ENCODE data around the gene ZXDC. TPM values are rescaled to one million over a fixed set of nuclear protein-coding genes. Genes with fewer than 3 reads are reported as not detected.

The ZXDC gene
- total RNA-seq, 1 experiment from 2014 or later: 12.2 TPM

- DNase-seq (ENCODE audit: low spot score): no peak
These were observed 40.0 kb downstream of the ZXDC start for GRCh38 chr3:126435456-126436315.

DNA sequence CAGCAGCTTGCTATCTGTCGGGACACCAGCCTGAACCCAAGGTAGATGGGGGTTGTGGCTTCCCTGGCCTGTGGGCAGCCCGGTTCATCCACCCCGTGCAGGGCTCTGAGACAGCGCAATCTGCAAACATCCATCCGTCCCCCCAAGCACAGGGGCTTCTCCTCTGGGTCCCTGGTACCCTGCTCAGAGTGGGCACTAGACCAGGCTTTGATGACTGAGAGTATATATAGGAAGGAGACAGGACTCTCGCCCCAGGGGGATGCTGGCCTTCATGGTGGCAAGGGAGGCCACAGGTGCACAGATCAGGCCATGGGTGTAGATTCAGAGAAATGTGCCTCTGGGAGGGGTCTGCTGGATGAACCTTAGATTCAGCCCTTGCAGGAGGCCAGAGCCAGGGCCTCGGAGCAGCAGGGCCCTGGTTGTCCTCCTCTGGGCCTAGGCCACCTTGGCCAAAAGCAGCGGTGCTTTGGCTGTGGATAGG is 40.7 kb downstream of the ZXDC start:
- no peak for DNase-seq (ENCODE audit: low spot score)

GRCh38 chr3:126434264-126434590 is 41.5 kb downstream of the ZXDC start:
- DNase-seq (ENCODE audit: low spot score): no peak

DNA sequence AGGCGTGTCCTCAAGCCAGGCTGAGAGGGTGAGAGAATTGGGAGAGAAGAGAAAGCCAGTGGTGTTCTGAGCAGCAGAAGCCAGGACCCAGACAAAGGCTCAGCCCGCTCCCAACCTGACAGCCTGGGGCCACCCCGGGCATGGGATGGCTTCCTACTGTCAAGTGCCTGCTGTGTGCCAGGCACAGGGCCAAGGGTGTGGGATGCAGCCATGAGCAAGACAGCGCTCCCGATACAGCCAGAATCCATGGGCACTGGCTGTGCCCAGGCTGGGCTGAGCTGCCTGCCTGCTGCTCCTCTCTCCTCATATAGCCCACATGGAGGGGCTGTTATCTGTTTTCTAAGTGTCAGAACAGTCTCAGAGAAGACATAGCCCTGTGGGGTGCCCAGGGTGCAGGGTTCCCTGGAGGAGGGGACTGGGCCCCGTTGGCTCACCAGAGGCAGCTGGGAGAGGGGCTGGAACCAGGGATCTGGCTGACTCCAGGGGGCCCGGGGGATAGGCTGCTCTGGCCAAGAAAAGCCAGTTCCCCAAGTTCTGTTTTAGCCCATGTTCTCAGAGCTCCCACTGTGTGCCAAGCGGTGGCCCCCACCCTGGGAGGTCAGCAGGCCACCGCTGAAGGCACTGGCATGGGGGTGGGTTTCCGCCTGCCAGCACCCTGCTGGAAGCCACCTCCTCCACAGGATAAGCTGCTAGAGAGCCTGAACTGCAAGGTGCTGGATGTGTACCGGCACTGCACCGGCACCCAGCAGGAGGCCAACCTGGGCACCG is 42.0 kb downstream of the ZXDC start:
- no peak for DNase-seq (ENCODE audit: low spot score)

DNA sequence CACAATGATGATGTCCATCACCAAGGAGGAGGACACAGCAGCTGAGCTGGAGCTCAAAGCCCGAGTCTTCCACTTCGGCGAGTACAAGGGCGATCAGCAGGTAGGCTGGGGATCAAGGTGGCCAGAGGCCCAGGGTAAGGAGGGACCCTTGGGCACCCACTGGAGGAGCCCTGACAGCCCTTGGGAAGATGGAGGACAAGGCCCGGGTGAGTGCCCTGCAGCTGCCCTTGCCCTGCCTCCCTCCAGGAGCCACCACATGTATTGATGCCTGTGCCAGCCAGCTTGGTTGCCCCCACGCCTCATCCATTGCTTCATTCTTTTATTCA is 42.6 kb downstream of the ZXDC start:
- DNase-seq (ENCODE audit: low spot score): no peak

GRCh38 chr3:126432361-126433104 is 43.2 kb downstream of the ZXDC start:
- DNase-seq (ENCODE audit: low spot score): no peak

DNA sequence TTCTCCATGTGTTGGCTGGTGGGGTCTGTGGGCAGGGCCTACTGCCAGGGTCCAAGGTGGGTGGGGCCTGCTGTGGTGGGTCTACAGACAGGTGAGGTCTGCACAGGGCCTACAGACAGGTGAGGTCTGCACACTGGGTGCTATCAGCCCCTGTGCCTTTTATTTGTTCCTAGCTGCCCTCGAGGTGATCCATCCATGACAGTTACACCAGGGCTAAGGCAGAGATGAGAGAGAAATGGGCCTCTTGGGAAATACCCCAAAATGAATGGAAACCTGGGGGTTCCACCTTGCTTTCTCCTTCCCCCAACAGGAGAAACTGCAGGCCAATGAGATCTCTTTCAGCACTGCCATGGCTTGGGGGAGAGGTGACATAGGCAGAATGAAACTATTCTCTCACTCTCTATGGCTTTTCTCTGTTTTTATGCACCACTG is 44.6 kb downstream of the ZXDC start:
- no peak for DNase-seq (ENCODE audit: low spot score)

DNA sequence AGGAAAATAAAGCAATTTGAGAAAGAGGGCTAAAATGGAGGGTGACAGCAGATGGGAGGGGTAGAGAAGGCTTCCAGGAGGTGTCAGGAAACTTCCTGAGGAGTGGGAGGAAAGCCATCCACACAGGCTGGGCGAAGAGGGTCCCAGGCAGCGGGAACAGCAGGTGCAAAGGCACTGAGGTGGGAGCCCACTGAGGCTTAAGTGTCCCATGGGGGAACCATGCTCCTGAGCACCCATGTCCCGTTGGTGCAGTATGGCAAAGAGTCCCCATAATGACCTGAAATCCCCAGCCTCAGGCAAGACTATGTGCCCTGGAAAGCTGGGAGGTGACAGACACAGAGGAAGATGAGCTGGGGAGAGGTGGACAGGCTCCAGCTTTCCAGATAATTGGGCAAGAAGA is 50.9 kb downstream of the ZXDC start:
- no peak for DNase-seq (ENCODE audit: low spot score)

- DNase-seq (ENCODE audit: low spot score): no peak
These were observed 51.5 kb downstream of the ZXDC start for GRCh38 chr3:126424039-126424717.

GRCh38 chr3:126423191-126424038 is 52.3 kb downstream of the ZXDC start:
- DNase-seq (ENCODE audit: low spot score): no peak

- no peak for DNase-seq (ENCODE audit: low spot score)
These were observed 53.1 kb downstream of the ZXDC start for GRCh38 chr3:126422571-126423091.

DNA sequence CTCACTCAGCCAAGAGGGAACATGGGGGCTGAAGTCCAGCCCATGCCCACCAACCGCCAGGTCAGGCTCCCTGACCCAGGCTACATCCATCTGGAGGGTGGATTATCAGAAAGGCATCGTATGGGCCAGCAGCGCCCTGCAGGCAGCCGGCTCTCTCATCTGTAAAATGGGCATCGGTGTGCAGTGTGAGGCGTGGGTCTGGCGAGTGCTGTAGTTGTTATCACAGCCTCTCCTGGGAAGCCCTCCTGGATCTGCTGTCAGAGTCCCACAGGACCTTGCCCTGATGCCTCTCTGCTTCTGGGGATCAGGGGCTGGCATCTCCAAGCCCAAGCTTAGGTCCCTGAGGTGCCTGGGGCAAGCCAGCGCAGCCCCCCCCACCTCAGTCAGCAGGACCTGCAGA is 53.6 kb downstream of the ZXDC start:
- DNase-seq (ENCODE audit: low spot score): no peak

- no peak for DNase-seq (ENCODE audit: low spot score)
These were observed 54.0 kb downstream of the ZXDC start for GRCh38 chr3:126421573-126422119.

GRCh38 chr3:126419886-126420786 is 55.6 kb downstream of the ZXDC start:
- DNase-seq (ENCODE audit: low spot score): no peak

- DNase-seq (ENCODE audit: low spot score): no peak
These were observed 56.5 kb downstream of the ZXDC start for GRCh38 chr3:126419151-126419703.

GRCh38 chr3:126418661-126419131 is 57.0 kb downstream of the ZXDC start:
- DNase-seq (ENCODE audit: low spot score): no peak

DNA sequence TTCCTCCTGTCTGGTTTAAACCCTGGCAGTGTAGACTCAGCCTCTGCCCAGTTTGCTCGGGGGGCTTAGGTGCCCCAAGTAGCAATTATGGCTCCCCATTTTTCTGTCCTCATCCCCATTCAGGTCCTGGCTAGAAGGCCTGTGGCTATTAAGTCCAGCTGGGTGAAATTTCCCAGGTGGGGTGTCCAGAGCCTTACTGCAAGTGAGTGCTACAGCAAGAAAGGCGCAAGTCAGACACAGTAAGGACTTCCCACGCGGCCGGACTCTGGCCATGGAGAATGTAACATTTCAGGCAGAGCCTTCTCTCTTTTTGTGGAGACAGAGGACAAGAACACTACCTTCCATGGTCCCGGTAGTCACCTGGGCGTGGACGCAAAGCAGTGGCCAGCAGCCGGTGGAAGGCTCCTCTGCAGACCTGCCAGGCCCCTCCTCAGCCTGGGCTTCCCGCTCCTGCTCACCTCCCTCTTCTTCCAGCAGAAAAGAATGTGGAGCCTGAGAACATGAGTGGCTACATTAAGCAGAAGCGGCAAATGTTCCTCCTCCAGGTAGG is 57.6 kb downstream of the ZXDC start:
- no peak for DNase-seq (ENCODE audit: low spot score)

- DNase-seq (ENCODE audit: low spot score): no peak
These were observed 58.2 kb downstream of the ZXDC start for GRCh38 chr3:126417515-126417914.

DNA sequence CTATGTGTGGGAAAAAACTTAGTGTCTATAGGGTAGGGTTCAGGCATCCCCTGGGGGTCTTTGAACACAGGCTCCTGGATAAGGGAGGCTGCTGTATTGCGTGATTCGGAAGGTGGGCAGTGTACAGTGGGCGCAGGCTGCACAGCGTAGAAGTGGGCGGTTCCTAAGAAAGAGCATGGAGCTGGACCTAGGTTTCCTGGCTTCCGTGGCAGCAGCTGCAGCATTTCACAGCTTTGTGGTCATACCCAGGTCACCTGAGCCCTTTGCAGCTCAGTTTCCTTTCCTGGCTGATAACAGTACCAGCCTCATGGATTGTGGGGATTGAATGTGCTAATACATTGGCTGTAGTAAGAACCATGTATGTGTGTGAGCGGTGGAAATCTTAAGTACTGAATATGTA is 58.7 kb downstream of the ZXDC start:
- DNase-seq (ENCODE audit: low spot score): no peak

All from H4 (cell line).